HG03565 (cell line): ENCODE measurements around the gene MAPRE2.
A peak's percentile ranks its signal among the peaks of the same experiment; 100 is the strongest.
"Not testable (repeated sequence)": the region's sequence is repeated elsewhere in the genome, so short reads cannot be mapped to it uniquely, and the experiment has no call there.

ENCODE experiments used
- ATAC-seq: cut with Tn5 transposase; IDR thresholded peaks from one replicate; pipeline ENCODE4 v1.9.1; 2021; ENCODE audit warnings: mild to moderate bottlenecking, moderate library complexity; ENCODE audit not compliant: unreplicated experiment

The MAPRE2 gene

DNA sequence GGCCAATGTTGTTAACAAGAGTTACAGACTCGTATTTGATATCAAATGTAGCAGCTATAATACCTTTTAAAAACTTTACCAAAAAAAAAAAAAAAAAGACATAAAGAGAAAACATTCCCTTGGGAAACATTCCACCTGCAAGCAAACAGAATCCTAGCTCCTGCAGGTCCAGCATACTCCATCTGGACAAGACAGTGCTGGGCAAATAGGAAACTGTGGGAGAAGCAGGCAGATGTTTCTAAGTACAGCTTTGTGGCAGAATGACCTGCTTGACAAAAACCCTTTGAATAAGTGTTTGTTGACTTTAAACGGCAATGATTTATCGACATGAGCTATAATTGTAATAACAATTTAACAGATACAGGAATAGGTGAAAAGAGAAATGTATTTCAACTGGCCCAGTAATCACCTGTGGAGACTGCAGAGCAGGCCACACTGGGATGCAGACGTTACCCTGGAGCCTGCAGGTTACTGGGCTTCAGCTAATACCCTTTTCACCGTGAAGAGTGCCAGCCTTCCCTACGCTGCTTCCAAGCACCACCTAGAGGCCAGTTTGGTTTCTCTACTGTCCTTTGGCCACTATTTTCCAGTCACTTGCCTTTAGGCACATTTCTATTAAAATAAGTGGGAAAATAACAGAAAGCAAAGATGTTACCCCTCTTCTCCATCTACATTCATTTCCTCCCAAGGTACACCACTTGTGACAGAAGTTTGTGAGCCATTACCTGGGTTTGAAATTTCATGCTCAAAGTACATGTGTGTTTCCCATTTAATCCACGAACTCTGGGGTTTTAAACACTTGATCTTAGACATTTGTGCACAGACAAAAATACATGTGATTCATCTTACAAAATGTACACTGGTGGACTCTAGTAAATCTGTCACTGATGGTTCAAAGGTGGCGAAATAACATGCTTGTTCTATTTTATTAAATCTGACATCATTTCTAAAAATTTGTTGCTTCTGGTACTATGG, 102.7 kb downstream of the MAPRE2 start:
- peak; percentile 61 for ATAC-seq

DNA sequence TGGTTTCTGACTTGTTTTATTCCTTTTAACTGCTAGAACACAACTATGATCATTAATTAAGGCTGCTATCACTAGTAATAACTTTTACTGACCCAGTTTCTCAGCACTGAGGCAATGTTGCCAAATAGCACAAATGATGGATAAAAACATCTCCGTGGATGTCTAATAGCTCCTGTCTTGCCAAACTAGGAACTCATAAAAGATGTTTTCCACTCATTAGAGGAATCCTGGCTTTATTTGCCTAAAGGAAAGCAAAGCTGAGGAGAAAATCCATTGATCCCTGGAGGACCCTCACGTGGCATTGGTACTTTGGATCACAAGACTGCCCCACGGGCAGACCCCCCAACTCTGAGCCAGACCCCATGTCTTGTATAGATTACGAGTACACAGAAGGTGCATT, 103.5 kb downstream of the MAPRE2 start:
- no peak for ATAC-seq

DNA sequence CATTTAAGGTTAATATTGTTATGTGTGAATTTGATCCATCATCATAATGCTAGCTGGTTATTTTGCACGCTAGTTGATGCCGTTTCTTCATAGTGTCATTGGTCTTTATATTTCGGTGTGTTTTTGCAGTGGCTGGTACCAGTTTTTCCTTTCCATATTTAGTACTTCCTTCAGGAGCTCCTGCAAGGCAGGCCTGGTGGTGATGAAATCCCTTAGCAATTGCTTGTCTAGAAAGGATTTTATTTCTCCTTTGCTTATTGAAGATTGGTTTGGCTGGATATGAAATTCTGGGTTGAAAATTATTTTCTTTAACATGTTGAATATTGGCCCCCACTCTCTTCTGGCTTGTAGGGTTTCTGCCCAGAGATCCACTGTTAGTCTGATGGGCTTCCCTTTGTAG, 109.0 kb downstream of the MAPRE2 start:
- not testable (repeated sequence) for ATAC-seq

DNA sequence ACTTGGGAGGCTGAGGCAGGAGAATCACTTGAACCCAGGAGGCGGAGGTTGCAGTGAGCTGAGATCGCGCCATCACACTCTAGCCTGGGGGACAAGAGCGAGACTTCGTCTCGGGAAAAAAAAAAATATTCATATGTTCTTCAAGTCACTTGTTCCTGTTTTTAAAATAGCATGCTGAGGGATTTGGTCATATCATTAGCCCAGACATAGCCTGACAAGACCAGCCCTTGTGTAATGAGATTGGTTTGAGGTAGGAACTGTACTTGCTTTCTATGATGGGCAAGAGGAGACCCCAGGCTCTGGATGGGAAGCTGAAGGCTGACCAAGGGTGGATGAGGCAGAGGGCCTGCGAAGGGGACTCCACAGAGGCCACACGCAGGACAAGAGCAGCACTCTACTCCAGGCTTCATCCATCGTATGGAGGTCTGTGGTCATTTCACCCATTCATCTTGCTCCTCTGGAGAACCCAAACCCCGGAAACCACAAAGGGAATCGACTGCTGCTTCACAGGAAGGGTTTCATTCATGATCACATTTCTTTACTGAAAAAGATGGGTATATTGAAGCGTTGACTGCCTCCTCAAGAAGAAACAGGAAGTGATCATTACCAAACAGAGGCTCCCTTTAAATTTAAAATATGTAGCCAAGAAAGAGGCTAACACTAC, 112.5 kb downstream of the MAPRE2 start:
- ATAC-seq = no peak

DNA sequence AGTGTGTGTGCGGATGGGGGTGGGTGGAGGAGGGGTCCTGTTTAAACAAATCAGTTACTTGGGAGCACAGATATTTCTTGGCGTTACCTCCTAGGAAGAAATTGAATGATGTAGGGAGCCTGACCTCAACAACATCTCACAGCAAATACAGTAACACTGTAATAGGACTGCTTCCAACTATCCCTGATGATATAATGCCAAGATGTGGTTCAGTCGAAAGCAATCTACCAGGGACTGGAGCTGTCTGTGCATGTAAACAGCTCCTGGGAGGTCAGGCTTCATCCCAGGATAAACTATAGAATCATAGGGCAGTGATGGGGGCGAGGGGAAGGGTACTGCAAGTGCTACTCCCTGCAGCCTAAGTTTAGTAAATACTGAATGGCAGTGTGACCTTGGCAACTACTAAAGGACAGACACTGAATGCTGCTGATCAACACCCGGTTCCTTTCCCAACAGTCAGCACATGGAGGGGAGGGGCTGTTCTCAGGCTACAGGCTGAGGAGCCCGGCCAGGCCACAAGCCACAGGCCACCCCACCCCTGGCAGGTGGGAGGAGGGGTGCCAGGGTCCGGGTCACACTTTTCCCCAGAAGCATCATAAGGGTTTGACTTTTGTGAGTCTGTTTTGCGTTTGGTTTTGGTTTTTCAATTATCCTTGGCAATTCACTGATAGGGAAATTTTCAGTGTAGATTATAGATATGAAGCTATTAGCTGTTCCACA, 114.3 kb downstream of the MAPRE2 start:
- no peak for ATAC-seq

GRCh38 chr18:35157181-35157580, 116.0 kb downstream of the MAPRE2 start:
- peak; percentile 30 for ATAC-seq

DNA sequence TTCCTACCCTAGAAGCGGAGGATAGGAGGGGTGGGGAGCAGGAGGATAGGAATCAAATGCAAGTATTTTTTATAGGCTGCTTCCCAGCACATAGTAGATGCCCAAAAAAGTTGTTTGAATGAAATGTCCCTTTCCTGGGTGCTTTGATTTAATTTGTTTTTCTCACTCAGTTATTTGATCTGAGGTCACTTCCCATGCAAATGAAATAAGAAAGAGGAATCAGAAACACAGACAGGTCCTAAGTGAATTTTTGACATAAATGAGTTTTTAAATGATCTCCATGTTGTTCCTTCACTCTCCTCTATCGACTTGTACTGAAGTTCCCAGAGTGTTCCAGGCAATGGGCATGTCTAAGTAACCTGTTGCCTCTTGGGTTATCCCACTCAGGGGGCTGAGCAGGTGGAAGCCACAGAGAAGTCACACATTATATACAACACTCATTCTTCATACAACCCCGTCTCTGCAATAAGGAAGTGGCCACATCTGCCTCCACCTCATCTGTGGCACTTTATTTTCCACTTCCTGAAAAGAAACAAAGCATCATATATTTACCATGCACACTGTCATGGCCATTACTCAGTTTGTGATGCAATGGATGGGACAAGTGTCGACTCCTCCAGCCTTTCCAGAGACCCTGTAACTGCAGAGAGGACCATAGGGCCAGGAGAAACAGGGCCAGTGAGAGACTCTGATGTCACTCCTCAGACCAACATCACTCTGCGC, 117.7 kb downstream of the MAPRE2 start:
- ATAC-seq = peak; percentile 76

GRCh38 chr18:35159782-35160181, 118.6 kb downstream of the MAPRE2 start:
- peak; percentile 48 for ATAC-seq

DNA sequence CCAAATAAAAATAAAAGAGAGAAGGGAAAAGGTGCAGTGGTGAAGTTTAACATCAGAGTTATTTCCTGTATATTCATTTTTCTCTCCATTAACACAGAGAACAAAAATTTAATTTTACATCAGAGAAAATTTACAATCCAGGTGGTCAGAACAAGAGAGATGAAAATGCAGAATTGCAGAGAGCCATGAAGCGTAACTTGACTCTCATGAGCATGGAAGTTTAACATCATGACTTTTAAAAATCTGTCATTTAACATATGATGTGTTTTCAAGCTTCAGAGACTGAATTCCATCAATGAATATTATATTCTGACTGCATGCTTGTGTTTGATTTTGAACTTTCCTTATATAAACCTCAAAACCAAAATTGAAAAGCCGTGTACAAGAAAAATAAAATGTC, 120.3 kb downstream of the MAPRE2 start:
- no peak for ATAC-seq

DNA sequence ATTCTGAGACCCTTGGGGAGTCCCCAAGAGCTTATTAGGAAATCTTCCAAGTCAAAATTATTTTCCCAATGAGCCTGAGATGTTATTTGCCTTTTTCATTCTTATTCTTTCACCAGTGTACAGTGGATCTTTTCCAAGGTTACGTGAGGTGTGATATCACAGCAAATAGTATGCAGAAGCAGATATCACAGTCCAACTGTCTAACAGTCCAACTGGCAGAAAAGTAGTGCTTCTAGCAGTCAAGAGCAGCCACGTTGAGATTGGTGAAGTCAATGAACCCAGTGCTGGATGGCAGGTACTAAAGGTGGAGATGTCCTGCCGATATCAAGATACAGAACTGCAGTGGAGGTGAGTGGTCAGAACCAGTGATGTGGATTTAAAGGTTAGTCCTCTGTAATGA, 120.7 kb downstream of the MAPRE2 start:
- ATAC-seq = no peak

DNA sequence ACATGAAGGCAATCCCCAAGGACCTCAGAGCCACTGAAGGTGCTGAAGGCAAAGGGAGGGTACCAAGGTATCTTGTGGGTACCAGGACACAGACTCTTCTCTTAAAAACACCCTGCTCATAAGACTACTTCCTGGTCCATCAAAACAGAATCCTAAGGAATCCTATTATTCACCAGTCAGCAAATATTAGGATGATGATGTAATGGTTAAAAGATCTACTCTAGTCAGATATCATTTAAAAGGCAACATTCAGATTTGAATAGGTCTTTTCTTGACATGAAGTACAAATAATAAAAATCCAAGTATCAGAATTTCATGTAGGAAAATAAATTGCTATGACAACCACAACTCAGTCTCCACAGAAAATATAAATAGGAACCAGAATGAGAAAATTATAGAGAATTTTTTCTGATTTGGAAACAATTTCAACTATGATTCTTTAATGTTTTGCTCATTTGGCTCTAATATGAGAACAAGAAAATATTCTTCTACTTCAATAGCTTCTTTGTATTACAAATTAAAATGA, 121.9 kb downstream of the MAPRE2 start:
- no peak for ATAC-seq

GRCh38 chr18:35163721-35164120, 122.5 kb downstream of the MAPRE2 start:
- no peak for ATAC-seq

DNA sequence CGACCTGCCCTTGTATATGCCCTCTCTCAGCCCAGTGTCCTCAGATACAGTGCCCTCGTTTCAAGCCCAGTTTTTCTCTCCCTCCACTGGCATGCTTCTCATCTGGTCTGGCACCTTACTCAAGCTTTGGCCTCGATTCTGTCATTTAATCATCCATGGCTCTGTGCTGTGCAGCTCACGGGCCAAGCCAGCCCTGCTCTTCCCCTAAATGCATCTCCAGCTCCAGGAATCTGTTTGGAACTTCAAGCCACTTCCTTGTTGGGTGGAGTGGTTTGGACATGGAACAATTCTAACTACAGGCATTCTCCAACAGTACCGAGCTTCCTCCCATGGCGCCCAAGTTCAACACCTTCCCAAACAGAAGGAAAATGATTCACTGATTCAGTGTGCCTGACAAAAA, 122.9 kb downstream of the MAPRE2 start:
- no peak for ATAC-seq

DNA sequence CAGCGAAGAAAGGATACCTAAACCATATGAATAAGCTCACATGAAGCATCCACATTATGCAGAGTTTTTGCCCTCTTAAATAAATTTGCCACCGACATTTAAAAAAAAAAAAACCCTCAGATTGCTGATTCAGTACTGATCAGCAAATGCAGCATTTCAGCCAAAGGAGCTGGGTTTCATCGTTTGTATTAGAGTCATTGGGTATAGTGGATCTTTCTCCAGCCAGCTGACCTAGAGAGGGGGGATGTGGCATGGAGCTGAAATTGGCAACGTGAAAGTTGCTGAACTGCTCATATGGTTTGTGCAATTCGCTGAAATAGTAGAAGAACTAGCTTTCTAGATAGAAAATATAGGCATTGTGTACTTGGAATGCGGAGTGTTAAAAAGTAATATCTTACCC, 126.1 kb downstream of the MAPRE2 start:
- ATAC-seq = no peak

- ATAC-seq = no peak
Observed at GRCh38 chr18:35167857-35168256, 126.6 kb downstream of the MAPRE2 start.

- ATAC-seq = not testable (repeated sequence)
Observed at GRCh38 chr18:35170323-35170722, 129.1 kb downstream of the MAPRE2 start.

GRCh38 chr18:35171315-35171987, 130.2 kb downstream of the MAPRE2 start:
- no peak for ATAC-seq

- ATAC-seq = no peak
Observed at GRCh38 chr18:35172009-35172408, 130.8 kb downstream of the MAPRE2 start.

DNA sequence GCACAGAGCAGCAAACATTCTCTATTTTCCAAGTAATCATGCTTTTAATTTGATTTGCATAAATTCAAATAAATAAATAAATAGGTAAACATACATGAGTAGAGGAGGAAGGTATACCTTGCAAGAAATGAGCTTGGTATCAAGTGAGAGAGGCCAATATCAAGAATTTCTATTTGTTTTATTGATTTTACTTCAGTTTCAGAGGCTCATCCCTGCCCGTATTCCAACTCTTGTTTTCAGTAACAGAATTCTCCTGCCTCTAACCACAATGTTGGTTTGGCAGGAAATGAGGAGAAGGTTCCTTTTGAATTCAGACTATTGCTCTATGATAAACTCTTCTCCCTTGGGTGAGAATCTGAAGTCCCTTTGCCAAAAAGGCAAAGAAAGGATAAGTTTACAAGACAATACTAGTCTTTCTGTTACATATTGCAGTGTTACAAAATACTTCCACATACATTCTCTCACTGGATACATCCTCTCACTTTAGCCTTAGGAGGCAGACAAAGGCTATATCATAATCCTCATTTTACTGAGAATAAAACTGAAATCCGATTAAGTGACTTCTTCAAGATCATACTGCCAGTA, 131.3 kb downstream of the MAPRE2 start:
- ATAC-seq = no peak
